Ovary (tissue), 9 donors: ENCODE data around the gene PPFIA4. TPM values are rescaled to one million over a fixed set of nuclear protein-coding genes. Genes with fewer than 3 reads are reported as not detected.

Experiments used
- DNase-seq, 5 donors: peaks; one replicate each; pipeline ENCODE4 v3.0.0-alpha.2; 2019 to 2020
- H3K27ac ChIP-seq, 2 donors: fragments of 200-600 bp; one replicate each; pipeline versions ENCODE4 v1.5.1 to v1.8.0; 2019 to 2022
- H3K27me3 ChIP-seq: fragments of 200-600 bp; one replicate; pipeline ENCODE4 v1.8.0; 2022
- H3K36me3 ChIP-seq: fragments of 200-600 bp; sonication (generic); one replicate; pipeline ENCODE4 v1.5.1; 2019
- H3K4me1 ChIP-seq: one replicate; pipeline ENCODE4 v1.8.1; 2013; ENCODE audit warnings: mild to moderate bottlenecking, moderate library complexity; ENCODE audit not compliant: insufficient read depth
- H3K4me3 ChIP-seq: fragments of 200-600 bp; sonication (generic); one replicate; pipeline ENCODE4 v1.5.1; 2017
- H3K9me3 ChIP-seq, 2 donors: fragments of 200-600 bp in 1 of 2; sonication (generic) in 1 of 2; one replicate each; pipeline versions ENCODE4 v1.5.1 to v1.8.1; 2013 to 2019; ENCODE audit warnings: mild to moderate bottlenecking in 1 of 2, moderate library complexity in 1 of 2
- CTCF ChIP-seq, 3 donors: fragments of 450-650 bp in 2 of 3; fragments of 200-600 bp in 1 of 3; IDR thresholded peaks; one replicate each; pipeline versions ENCODE4 v1.5.1 to v1.8.0; 2016 to 2022; ENCODE audit warnings: antibody characterized with exemption in 3 of 3, mild to moderate bottlenecking in 1 of 3
- EP300 ChIP-seq: sonication (generic); formaldehyde crosslinking; IDR thresholded peaks from one replicate; pipeline ENCODE4 v1.6.1; 2017; ENCODE audit warnings: antibody characterized with exemption
- POLR2A ChIP-seq: fragments of 450-650 bp; IDR thresholded peaks from one replicate; pipeline ENCODE4 v1.6.1; 2017; ENCODE audit warnings: antibody characterized with exemption, mild to moderate bottlenecking, moderate library complexity
- WGBS, 3 donors: extraction: QIAGEN DNeasy Blood & Tissue Kit in 1 of 3; methylation state at CpG; one replicate each; pipeline versions ENCODE4 v1.1.5 to v1.1.7; 2013 to 2017; 5-methylcytosine and 5-hydroxymethylcytosine counted together
- intact Hi-C, 4 donors: fragments of 100-400 bp; cut with DNase I; formaldehyde crosslinking; loops; one replicate each; pipeline versions ENCODE4 v1.11.0 to v1.15.1; 2022 to 2023
- polyA plus RNA-seq, 2 donors: library from polyadenylated mRNA; stranded (reverse); fragments of 200-250 nt in 1 of 2; fragments of 350-450 nt in 1 of 2; fragmentation: Illumina TruSeq in 1 of 2; extraction: RNeasy Lipid Tissue Mini Kit (QIAGEN cat#74804) in 1 of 2; gene quantifications; one replicate each; pipeline ENCODE4 v1.2.3, GENCODE V29; 2013 to 2014
- total RNA-seq, 7 donors: library from RNA; depleted of rRNA in 2 of 7; stranded (reverse); fragments of >200 nt in 2 of 7; fragmentation: NEBNext Ultra II Directional in 3 of 7; extraction: Animal tissue kit (Norgen Biotek cat#: 25700) in 3 of 7; gene quantifications; one replicate each; pipeline versions ENCODE4 v1.1.0 to v1.2.4, GENCODE V29; 2016 to 2023
- donor health status: DM: no; HTN: no; CAD: no; lungs with moderate emphysema.
- donor health status: DM: no; HTN: no; CAD: no.
- donor health status: Bipolar disorder and iron deficiency.
- donor health status: DM: yes; HTN: yes; CAD: no.
- donor health status: DM: no; HTN: no; CAD: no.
- donor health status: DM: yes; HTN: yes; CAD: no.

The PPFIA4 gene
- total and polyA plus RNA-seq, 9 donors: 0.35 to 2.6 (median 1.4) TPM

- intact Hi-C loops: loop anchor here in 2 of 4 donors (5.0 kb wide), 1 partner anchor 181 kb away; no protein-coding TSS in a partner anchor
- WGBS, 3 donors: 30 to 43% (median 30%) methylated on average over 4 of the region's 4 CpGs
- H3K27ac ChIP-seq: no peak overlapping the region
These were observed 9.8 kb downstream of the PPFIA4 start for GRCh38 chr1:203036135-203036534.

GRCh38 chr1:203036537-203036936 lies 10.2 kb downstream of the PPFIA4 start:
- Histone ChIP-seq H3K27me3 (no peaks in the 10 kb centered on the region), H3K36me3 (no peaks in the 10 kb centered on the region), H3K27ac (no peak overlapping the region), H3K4me3 (no peak overlapping the region), H3K9me3 (no peaks in the 10 kb centered on the region), H3K4me1 (no peaks in the 10 kb centered on the region)
- TF ChIP-seq POLR2A (no peak), CTCF (IDR thresholded peaks at IDR 0.05) (no peak), EP300 (no peak)
- no peak for DNase-seq
- intact Hi-C loops: loop anchor here in 2 of 4 donors (5.0 kb wide), 1 partner anchor 181 kb away; no protein-coding TSS in a partner anchor
- 36 to 39% (median 37%) methylated on average over 2 of the region's 2 CpGs for WGBS, 3 donors

More at GRCh38 chr1:203036135-203036534, 9.8 kb downstream of the PPFIA4 start:
- Histone ChIP-seq H3K27me3 (no peaks in the 10 kb centered on the region), H3K4me1 (no peaks in the 10 kb centered on the region), H3K9me3 (no peaks in the 10 kb centered on the region), H3K36me3 (no peaks in the 10 kb centered on the region), H3K4me3 (no peak overlapping the region)
- no peak for DNase-seq
- TF ChIP-seq POLR2A (no peak), CTCF (IDR thresholded peaks at IDR 0.05) (no peak), EP300 (no peak)

GRCh38 chr1:203037509-203038190 lies 11.4 kb downstream of the PPFIA4 start:
- no peaks in the 10 kb centered on the region for H3K9me3 ChIP-seq
- H3K27ac ChIP-seq: no peak overlapping the region
- H3K4me3 ChIP-seq: no peak overlapping the region
- no peaks in the 10 kb centered on the region for H3K27me3 ChIP-seq
- no peaks in the 10 kb centered on the region for H3K4me1 ChIP-seq
- DNase-seq: no peak
- H3K36me3 ChIP-seq: no peaks in the 10 kb centered on the region
- 77 to 85% (median 82%) methylated on average over 10 of the region's 10 CpGs for WGBS, 3 donors
- TF ChIP-seq POLR2A (no peak), CTCF (IDR thresholded peaks at IDR 0.05) (no peak)
- intact Hi-C loops: loop anchor here in 3 of 4 donors (2.0 to 5.0 kb wide), 2 partner anchors 180 to 181 kb away; no protein-coding TSS in a partner anchor

GRCh38 chr1:203038217-203038741 lies 12.0 kb downstream of the PPFIA4 start:
- no peak for DNase-seq
- H3K9me3 ChIP-seq: no peaks in the 10 kb centered on the region
- 35 to 42% (median 38%) methylated on average over 9 of the region's 9 CpGs for WGBS, 3 donors
- no peak for TF ChIP-seq CTCF (IDR thresholded peaks at IDR 0.05)
- no peaks in the 10 kb centered on the region for H3K27me3 ChIP-seq
- intact Hi-C loops: loop anchor here in 3 of 4 donors (2.0 to 5.0 kb wide), 2 partner anchors 179 to 181 kb away; no protein-coding TSS in a partner anchor
- no peak overlapping the region for H3K4me3 ChIP-seq
- H3K27ac ChIP-seq: no peak overlapping the region
- H3K36me3 ChIP-seq: no peaks in the 10 kb centered on the region
- no peaks in the 10 kb centered on the region for H3K4me1 ChIP-seq
